GOT3 (cell line): ENCODE results near the gene RAPGEF5.

Source experiments
- DNase-seq: peaks from one replicate; lab custom pipeline; 2025; ENCODE audit warnings: mixed read lengths; lab: John Stamatoyannopoulos, UW

The RAPGEF5 gene

DNA sequence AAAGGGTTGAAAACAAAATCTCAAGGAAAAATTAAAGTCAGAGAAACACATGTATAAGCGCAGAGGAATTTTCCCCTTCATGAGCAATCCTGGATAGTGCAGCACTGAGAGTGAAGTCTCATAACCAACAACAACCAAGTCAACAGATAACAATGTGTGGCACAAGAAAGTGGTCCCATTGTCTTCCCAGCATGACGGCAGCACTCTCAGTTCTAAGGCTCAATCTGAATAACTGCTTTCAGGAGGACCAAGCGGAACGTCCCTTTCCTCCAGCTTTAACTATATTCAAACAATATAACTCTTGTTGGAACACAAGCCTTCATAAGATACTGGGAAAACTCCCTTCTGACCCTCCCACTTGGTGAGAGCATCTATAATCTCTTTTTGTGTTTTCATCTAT, 137.9 kb downstream of the RAPGEF5 start:
- no peak for DNase-seq

DNA sequence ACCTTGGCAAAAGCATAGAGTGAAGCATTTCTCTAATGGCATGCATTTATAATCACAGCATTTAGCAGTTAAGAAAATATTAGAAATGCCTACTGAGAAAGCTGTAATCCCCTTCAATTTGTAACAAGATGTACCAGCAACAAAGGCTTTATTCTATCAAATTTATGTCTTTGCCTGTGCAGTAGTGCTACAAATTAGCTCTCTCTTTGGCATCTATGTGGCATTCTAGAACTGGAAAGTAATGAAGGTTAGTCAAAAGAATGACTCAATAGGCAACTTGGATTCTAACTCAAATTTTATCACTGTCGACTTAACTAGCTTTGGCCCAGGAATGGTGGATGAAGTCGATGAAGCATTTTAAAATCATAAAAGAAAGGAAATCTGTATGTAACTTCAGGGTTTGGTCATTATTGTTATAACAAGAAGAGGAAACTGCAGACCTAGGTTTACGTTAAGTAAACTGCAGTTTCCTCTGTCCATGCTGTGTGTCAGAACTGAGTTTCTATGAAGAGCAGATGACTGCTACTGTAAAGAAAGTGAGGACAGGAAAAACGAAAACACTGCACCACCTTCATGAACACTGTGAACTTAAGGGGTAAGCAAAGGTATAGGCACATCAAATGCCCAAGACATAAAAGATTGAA, 140.0 kb downstream of the RAPGEF5 start:
- no peak for DNase-seq

DNA sequence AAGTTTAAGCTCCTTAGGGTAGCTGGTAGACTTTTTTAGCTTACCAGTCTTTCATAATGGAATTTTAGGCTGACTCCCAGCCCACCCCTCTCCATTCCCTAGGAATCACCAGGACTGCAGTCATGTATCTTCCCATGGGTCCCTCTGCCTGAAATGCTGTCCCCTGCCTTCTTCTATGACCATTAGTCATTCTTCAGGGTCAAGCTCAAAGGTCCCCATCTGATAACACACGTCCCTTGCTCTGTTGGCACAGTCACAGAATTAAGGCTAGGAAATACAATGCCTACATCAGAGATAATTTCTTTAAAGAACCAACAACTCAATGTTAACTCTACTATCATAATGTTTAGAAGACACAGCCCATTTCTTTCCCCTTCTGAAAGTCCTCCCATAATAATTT, 140.6 kb downstream of the RAPGEF5 start:
- no peak for DNase-seq

DNA sequence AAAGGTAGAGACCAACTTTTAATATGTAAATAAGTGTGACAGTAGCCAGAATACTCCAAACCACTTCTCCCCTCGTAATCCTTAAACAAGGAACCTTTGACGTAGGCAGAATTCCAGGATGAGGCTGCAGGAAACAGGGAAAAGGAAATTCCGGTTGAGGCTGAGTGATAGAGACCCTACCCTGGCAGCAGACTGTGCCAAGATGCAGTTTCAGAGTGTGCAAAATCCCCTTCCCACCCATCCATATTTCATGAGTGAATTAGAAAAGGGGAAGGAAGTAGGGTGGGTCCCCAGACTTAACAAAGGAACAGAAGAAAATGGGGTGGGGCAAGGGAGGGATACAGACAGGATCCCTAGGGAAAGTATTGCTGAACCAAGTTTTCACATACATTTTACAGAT, 143.0 kb downstream of the RAPGEF5 start:
- DNase-seq: no peak

DNA sequence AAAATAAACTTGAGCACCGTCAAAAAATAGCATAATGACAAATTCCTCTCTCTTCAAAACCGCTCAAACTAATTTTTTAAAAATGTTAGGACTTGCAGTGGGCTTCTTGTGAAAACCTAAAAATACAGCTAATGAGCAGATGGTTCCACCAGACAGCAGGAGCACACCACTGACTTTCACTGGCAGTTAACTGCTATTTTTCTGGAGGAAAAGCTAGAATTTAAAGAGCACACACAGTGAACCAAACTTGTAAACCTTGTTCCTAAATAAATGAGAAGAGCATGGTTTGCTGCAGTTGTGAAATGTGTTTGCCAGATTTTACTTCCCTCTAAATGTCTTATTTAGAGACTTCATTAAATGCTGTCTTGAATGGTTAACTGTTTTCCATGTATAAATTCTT, 143.9 kb downstream of the RAPGEF5 start:
- no peak for DNase-seq

DNA sequence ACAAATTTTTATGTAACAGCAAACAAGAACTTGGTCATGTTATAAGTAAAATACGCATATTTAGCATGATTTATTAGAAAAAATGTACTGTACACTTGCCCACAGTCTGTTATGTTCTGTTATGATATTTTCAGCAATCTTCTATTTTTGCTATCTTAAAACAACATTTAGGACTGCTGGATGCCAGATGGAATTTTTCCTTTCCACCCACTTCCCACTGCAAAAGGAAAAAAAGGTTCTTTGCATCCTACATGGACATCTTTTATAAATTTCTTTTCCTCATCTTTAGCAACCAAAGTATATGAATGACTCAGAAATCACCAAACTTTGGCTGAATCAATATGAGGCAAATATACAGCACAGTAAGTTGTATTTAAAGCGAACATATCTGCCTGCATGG, 146.0 kb downstream of the RAPGEF5 start:
- no peak for DNase-seq

DNA sequence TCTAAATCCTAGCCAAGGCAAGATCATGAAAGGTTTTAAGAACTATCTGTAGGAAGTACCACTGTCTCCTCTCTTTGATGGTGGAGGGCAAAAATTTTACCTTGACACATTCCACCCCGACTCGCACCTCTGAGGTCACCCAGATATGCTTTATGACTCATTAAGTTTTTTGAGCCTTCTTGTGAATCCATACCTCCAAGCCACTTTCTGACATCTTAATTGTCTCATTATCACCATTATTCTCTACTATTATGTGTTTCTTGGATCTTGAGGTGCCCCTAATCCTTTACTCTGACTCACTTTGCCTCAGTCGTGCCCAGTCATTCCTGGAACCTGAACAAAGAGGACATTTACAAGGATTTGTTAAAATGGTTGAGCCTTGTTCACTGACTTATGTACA, 146.6 kb downstream of the RAPGEF5 start:
- DNase-seq: no peak

DNA sequence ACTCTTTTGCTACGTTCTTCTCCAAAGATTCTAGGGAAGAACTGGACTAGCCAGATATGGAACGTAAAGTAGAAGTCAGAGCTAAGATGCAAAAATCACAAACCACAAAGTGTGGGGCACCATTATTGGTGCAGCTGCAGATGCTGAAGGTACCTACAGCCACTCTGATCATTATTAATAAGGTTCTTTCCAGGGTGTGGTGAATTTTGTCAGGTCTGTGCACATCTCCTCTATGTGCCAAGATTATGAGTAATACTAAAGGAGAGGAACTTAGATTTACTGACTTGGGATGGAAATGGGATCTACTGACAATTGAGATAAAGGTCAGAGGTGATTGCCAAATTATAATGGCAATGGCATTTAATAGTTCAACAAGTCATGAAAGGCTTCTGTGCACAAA, 148.2 kb downstream of the RAPGEF5 start:
- no peak for DNase-seq

DNA sequence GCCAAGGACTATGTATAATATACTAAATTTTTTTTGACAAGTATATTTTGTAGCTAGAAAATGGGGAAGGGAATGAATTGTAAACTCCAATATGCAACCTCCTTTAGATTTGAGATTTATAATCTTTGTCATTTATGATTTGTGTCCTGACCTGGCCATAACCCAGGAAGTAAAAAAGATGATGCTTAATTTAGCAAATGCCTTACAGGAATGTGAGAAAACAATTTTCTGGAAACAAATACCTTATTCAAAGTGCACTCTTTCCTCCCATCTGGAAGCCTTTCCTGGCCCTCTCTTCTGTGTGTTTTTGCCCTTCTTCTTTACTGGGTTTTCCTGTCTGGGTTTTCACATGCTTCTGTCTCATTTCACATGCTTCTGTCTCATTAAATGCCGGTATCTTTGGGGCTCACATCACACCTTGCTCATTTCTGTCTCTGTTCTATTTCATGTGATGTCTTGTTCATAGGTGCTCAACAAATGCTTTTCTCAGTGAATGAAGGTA, 149.2 kb downstream of the RAPGEF5 start:
- DNase-seq: no peak

DNA sequence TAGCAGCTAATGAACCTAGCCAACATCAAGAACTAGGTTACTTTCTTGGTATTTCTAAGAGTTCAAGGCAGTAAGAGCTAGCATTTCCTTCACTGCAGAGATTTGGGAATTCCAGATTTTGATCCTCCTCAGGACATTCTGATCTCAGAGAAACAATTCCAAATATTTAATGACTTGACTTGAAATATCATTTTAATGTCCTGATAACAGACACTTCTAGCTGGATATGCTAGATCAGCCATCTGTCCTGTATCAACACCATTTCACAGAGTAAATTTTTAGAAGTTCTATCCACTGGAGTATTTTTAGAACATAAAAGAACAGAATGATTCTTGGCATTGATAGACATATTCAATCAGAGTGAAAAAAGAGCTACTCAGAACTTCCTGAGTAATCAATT, 151.3 kb downstream of the RAPGEF5 start:
- no peak for DNase-seq

DNA sequence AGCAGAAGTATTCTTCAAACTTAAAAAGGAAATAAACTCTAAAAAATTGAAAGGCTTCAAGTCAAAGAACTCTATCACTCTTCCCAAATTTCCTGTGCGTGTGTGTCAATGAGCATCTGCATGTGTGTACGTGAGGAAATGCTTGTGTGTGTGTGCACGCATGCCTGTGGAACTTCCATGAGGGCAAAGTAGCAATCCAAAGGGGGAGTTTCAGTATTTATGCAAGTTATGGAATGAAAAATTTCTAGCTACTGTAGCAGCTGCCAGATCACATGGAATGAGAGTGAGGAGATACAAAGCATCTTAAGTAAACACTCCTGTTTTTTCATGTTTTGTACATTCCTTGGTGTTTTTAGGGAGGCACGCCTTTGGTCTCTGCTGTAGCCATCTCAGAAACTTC, 152.6 kb downstream of the RAPGEF5 start:
- DNase-seq: no peak

DNA sequence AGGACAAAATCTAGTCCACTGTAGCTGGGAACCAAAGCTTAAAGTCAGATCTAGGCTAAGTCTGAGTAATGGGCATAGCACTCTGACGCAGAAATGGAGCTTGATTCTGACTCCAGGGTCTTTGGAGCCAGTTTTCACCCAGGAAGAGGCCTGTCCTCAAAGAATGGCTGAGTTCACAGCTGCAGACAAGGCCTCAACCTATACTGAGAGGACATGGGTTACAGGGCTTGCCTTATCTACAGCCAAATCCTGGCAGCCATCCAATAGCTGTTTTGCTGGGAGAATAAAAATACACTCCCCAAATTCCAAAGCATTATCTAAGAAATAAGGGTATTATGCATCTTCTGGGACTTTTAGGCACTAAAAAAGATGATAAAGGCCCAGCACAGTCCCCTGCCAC, 154.8 kb downstream of the RAPGEF5 start:
- no peak for DNase-seq

DNA sequence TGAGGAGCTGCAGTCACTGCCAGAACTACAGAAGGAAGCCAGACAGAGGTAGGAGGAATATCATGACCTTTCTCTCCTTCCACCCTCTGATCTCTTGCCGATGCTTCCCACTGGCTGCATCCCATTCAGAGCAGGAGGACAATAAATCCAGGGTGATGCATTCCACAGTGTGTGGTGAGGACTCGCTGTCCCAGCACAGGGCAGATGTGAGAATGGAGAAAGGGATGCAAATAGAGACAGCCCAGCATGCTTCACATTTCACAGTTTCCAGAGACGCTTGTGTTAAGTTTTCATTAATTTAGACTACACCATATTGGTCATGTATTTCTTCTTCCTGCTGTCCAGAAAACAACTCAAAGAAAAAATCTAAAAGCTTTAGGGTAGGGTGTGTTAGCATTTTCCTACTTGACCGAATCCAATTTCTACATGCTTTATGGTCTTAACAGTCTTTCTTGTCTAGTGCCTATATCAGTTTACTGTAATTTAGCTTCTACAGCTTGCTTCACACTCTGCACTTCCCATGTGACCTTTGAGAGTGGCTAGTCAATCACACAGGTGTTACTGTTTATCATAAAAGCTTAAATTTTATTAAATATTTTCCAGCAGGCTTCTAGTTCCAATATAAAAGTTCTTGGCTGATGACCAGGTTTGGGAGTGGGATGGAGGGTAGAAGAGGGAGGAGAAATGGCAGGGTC, 155.6 kb downstream of the RAPGEF5 start:
- no peak for DNase-seq

DNA sequence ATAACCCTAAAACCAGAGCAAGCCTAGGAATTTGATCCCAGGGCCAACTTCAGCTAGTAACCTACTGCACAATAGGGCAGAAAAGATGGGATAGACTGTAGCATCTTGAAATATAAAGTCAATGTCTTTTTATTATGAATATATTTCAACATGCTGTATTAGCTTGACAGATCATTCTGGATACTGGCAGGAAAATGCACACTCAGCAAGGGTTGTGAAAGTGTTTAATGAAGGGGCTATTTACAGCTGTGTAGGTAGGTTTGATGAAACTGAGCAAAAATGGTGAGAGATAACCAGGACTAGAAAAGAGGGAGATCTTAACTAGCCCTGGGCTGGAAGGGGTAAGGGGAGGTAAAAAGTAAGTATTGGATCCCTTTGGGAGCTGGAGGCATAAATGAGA, 156.2 kb downstream of the RAPGEF5 start:
- DNase-seq: no peak

DNA sequence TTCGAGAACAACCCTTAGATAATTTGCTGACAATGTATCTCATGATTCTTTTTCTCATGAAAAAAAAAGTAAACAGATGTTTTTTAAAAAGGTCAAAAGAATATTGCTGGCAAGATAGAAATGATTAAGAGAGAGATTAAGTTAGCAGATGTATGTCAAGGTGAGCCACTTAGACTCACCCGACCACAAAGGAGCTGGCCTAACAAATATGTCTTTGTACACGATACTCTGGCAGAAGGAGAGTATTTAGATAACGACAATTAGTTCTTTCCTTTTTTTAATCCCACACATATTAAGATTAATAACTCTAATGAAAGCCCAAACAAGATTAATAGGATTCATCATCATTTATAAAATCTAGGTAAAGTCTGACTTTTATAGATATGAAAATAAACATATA, 156.7 kb downstream of the RAPGEF5 start:
- no peak for DNase-seq

DNA sequence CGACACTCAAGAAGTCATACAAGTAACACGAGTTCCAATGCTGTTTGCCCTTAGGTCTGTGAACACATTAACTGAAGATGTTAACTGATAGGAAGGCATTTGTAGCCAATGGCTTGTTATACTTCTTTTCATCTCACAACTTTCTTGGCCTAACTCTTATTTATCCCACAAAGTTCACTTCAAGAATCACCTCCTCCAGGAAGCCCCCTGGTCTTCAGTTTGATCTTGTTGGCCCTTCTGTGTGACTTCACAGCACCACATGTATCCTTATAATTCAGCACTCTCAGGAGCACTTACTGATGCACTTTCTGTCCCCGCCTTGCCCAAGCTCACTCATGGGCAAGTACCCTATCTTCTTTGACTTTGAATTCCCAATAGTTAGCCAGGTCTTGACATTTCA, 159.6 kb downstream of the RAPGEF5 start:
- no peak for DNase-seq

DNA sequence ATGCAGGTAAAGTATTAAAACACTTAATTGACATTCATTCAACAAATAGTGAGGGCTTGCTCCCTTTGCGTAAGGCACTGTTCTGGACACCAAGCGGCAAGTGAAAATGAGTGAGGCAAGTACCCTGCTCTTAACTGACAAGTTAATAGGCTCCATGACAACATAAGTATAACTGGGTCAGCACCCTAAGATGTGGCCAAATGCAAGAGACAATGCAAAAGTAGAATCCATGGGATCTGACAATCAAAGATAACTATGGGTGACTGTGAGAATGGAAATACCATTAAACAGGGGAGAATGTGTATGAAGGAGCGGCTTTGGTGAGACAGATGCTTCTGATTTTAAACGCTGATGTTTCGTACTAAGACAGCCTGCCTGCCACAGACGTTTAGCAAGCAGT, 160.5 kb downstream of the RAPGEF5 start:
- no peak for DNase-seq

DNA sequence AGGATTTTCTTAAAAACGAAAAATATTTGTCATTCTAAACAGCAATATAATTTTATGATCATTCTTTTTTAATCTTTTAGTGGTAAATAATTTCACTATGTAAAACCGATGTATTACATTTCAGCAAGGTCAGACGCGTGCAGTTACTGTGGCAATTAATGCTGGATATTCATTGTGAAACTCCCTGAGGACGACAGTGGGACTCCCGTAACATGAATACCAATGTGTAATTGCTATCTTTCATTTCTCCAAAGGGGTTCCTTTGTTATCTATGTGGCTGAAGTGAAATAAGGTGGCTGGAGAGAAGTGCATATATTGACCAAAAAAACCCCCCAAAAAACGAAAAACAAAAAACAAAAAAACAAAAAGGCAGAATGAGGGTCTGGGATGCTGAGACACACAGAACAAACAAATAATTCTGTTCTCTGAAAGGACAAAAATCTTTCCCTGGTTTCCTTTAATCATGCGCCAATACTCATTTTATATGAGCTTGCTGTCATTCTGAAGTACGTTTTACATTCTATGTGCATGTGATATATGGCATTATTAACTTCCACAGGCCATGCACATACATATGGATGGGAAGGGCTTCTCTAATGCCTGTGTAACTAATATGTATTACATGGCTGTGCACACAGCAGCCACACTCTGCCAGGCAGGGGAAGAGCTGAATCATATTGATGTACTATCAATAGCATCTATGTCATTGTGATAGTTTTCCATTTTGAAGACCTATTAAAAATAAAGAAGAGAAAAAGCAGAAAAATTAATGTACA, 161.4 kb downstream of the RAPGEF5 start:
- no peak for DNase-seq

DNA sequence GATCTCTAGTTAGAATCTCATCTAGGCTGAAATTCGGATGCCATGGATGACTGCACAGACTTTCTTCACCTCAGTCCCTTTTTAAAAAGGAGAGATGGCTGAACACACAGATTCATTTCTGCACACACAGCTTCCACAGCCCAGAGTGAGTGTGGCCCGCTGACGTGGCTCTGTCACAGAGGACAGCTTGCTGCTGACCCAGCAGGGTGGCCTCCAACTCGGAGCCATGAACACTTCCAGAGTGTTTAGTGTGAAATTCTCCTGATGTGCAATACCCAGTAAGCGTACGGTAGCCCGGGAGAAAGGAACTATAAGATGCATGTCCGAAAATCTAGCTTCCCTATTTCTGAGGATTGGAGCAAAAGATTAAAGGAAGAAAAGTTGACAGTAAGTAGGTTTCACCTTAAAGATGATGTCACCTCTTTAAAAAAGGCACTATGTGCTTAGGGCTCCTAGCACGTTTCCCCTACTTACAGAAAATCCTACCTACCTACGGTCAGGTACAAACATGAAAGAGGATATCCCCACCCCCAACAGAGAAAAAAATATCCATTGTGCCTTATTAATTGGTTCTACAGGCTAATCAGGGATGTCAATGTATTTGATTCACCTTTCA, 162.2 kb downstream of the RAPGEF5 start:
- DNase-seq: no peak

DNA sequence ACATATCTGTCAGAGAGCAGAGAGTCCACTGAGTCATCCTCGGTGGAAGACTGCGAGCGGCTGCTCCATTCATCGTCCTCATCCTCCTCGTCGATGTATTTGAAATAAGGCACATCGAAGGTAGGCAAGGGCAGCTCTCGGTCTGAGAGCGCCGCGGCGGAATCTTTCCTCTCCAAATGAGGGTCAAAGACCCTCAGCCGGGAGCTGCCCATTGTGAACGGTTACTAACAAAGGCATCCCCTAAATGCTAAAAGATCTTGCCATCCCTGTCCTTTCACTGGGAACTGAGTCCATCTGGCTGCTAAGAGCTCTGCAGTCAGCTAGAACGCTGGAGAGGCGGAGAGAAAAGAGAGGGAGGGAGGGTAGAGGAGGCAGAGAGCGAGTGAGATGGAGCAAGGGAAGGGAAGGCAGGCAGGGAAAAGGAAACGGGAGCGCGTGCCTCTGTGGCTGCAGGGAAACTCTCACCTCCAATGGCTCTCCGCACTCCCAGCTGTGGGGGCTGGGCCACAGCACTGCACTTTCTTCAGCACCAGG, 163.4 kb downstream of the RAPGEF5 start:
- DNase-seq: no peak

DNA sequence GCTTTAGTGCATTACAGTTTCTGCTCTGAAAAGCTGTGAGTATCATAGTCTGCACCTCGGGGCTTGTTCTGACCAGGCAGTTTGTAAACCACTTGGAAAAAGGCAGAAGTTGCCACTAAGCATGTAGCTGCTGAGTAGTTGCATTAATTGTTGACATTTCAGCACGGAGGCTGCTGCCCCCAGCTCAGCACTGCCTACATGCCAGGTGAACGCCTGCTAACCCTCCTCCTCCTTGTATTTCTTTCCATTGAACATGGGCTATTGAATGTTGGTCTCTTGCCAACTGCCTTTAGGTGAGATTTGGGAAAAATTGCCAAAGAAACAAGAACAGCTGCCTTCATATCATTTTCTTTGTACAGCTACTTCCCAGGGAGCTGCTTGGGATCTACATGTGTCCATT, 164.2 kb downstream of the RAPGEF5 start:
- DNase-seq: no peak

DNA sequence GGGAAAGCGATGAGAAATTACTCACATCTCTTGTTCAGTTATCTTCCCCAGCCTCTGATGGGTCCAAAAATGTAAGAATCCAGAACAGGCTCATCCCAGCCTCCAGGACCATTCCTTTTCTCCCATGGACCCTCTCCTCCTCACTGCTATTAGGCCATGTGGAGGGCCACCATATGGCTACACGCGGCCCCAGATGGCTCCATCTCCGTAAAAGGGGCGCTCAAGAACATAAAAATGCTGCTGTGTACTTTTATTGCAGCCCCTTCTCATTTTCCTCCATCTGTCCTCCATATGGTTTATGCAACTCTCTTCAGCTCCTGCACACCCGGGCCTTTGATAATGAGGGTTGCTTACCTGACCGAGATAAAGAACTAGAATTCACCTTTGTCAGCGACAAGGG, 166.2 kb downstream of the RAPGEF5 start:
- DNase-seq: no peak
